ENCODE data around the gene KCNQ1. TPM values are rescaled to one million over a fixed set of nuclear protein-coding genes. Genes with fewer than 3 reads are reported as not detected.
A peak's percentile ranks its signal among the peaks of the same experiment; 100 is the strongest.

Gene KCNQ1
- polyA plus RNA-seq, 2 donors, result 0.31 to 0.52 TPM

DNA sequence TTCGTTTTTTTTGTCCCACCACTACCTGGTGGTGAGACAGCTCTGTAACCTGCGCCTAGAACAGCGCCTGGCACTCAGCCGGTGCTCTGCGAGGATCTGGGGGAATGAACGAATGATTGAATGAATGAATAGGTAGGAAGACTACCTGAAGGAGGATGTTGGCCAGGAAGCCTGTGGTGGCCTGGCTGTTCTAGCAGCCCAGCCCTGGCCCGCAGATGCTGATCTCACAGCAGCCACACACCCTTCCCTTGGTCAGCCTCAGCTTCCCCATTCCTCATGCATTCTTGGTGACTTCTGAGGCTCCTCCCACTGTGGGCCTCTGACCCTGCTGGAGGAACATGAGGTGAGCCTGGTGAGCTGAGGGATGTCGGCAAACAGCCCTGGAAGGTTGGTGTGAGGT is 4.2 kb upstream of the KCNQ1 start:
- Histone ChIP-seq H3K4me3 (ENCODE audit: low read depth in 1 of 2, low read length in 2 of 2) (no peak overlapping the region), H3K9me3 (ENCODE audit: control insufficient read depth in 2 of 2, insufficient read depth in 1 of 2, low read depth in 1 of 2, low read length in 1 of 2) (peaks cover 0 to 4% of the 10 kb centered on the region in 2 donors), H3K36me3 (ENCODE audit: control insufficient read depth in 2 of 2, insufficient read depth in 2 of 2, low read length in 1 of 2) (no peaks in the 10 kb centered on the region), H3K27ac (ENCODE audit: low read depth in 2 of 2, low read length in 1 of 2) (no peak overlapping the region), H3K27me3 (ENCODE audit: control insufficient read depth in 1 of 2, insufficient read depth in 2 of 2, low read length in 2 of 2) (no peaks in the 10 kb centered on the region), H3K4me1 (ENCODE audit: control insufficient read depth in 2 of 2, insufficient read depth in 2 of 2, low read length in 1 of 2) (peaks cover 7 to 10% of the 10 kb centered on the region in 2 donors)
- WGBS, 2 donors, result 69 to 78% methylated on average over 8 of the region's 8 CpGs

DNA sequence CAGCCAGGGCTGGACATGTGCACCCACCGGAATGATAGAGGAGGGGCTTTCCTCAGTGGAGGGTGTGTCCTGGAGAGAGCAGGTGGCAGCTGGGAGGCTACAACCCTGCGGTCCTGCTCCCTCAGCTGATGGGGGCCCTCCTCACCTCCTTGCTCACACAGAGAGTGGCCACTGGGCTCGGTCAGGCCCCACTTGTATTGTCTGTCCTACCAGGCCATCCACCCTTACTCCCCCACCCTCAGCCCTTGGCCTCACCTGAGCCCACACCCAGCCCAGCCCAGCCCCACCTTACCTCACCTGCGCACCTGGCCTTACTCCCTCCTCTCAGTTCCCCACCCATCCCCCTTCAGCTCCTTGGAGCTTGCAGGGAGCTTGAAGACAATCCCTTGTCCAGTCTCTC is 3.6 kb upstream of the KCNQ1 start:
- Histone ChIP-seq H3K27ac (ENCODE audit: low read depth in 2 of 2, low read length in 1 of 2) (no peak overlapping the region), H3K36me3 (ENCODE audit: control insufficient read depth in 2 of 2, insufficient read depth in 2 of 2, low read length in 1 of 2) (no peaks in the 10 kb centered on the region), H3K4me3 (ENCODE audit: low read depth in 1 of 2, low read length in 2 of 2) (no peak overlapping the region), H3K4me1 (ENCODE audit: control insufficient read depth in 2 of 2, insufficient read depth in 2 of 2, low read length in 1 of 2) (peaks cover 7 to 10% of the 10 kb centered on the region in 2 donors), H3K27me3 (ENCODE audit: control insufficient read depth in 1 of 2, insufficient read depth in 2 of 2, low read length in 2 of 2) (no peaks in the 10 kb centered on the region), H3K9me3 (ENCODE audit: control insufficient read depth in 2 of 2, insufficient read depth in 1 of 2, low read depth in 1 of 2, low read length in 1 of 2) (peaks cover 0 to 4% of the 10 kb centered on the region in 2 donors)
- 77% methylated on average over 4 of the region's 4 CpGs for WGBS, 2 donors

GRCh38 chr11:2442589-2442988 is 2.2 kb upstream of the KCNQ1 start:
- peaks cover 7 to 10% of the 10 kb centered on the region in 2 donors for H3K4me1 ChIP-seq (ENCODE audit: control insufficient read depth in 2 of 2, insufficient read depth in 2 of 2, low read length in 1 of 2)
- H3K9me3 ChIP-seq (ENCODE audit: control insufficient read depth in 2 of 2, insufficient read depth in 1 of 2, low read depth in 1 of 2, low read length in 1 of 2), result peaks cover 0 to 4% of the 10 kb centered on the region in 2 donors
- no peak overlapping the region for H3K27ac ChIP-seq (ENCODE audit: low read depth in 2 of 2, low read length in 1 of 2)
- no peaks in the 10 kb centered on the region for H3K27me3 ChIP-seq (ENCODE audit: control insufficient read depth in 1 of 2, insufficient read depth in 2 of 2, low read length in 2 of 2)
- WGBS, 2 donors, result 77 to 92% methylated on average over 2 of the region's 2 CpGs
- no peaks in the 10 kb centered on the region for H3K36me3 ChIP-seq (ENCODE audit: control insufficient read depth in 2 of 2, insufficient read depth in 2 of 2, low read length in 1 of 2)
- H3K4me3 ChIP-seq (ENCODE audit: low read depth in 1 of 2, low read length in 2 of 2), result no peak overlapping the region

GRCh38 chr11:2443406-2443805 is 1.4 kb upstream of the KCNQ1 start:
- Histone ChIP-seq H3K4me1 (ENCODE audit: control insufficient read depth in 2 of 2, insufficient read depth in 2 of 2, low read length in 1 of 2) (peaks cover 7 to 10% of the 10 kb centered on the region in 2 donors), H3K27me3 (ENCODE audit: control insufficient read depth in 1 of 2, insufficient read depth in 2 of 2, low read length in 2 of 2) (no peaks in the 10 kb centered on the region), H3K4me3 (ENCODE audit: low read depth in 1 of 2, low read length in 2 of 2) (no peak overlapping the region)

DNA sequence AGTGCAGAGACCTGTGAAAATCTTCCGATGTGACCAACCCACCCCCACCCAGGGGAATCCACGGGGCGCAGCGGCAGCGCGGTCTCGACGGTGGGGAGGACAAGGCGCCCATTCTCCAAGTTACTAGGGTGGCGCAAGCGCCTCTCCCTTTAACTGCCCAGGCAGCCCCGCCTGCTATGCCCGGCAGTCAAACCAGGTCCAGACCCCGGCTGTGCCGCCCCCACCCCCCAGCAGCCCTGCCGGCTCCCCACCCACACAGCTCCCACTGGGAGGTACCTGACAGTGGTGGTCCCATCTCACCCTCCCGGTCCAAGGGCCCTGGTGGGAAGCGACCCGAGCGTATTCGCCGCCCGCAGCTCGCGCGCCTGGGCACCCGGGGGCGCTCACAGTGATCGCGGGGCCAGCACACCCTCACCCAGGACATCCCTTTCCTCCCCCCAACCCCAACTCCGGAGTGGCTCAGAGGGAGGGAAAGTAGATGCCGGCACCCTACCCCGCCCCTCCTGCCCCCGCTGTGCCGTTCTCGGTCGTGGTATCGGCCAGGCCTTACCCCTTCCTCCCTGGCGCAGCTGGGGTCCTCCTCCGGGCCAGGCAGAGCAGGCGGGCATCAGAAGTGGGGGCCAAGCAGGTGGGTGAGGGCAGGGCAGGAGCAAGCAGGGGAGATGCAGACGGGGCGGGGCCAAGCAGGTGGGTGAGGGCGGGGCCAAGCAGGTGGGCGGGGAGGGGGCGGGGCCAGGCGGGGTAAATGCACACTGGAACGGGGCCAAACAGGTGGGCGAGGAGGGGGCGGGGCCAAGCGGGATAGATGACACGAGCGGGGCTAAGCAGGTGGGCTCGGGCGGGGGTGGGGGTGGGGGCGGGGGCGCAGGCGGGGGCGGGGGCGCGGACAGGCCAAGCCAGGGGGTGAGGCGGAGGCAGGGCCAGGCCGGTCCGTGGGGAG is 657 bp upstream of the KCNQ1 start, which contains the start of gene TRPM5:
TSS of gene TRPM5 (minus strand) at position 634 of the 940 bp plus-strand sequence. CDS start 21,478 bp downstream, outside the sequence.
- Histone ChIP-seq H3K4me3 (ENCODE audit: low read depth in 1 of 2, low read length in 2 of 2) (peak within 1 kb of the TSS; percentile 41 to 44), H3K9me3 (ENCODE audit: control insufficient read depth in 2 of 2, insufficient read depth in 1 of 2, low read depth in 1 of 2, low read length in 1 of 2) (peaks cover 0 to 4% of the 10 kb centered on the region in 2 donors), H3K36me3 (ENCODE audit: control insufficient read depth in 2 of 2, insufficient read depth in 2 of 2, low read length in 1 of 2) (no peaks in the 10 kb centered on the region), H3K27ac (ENCODE audit: low read depth in 2 of 2, low read length in 1 of 2) (no peak within 1 kb of the TSS), H3K4me1 (ENCODE audit: control insufficient read depth in 2 of 2, insufficient read depth in 2 of 2, low read length in 1 of 2) (peaks cover 7 to 10% of the 10 kb centered on the region in 2 donors), H3K27me3 (ENCODE audit: control insufficient read depth in 1 of 2, insufficient read depth in 2 of 2, low read length in 2 of 2) (no peaks in the 10 kb centered on the region)
- 8 to 9% methylated on average over 40 to 62 of the region's 64 CpGs for WGBS, 2 donors

More at GRCh38 chr11:2443406-2443805, 1.4 kb upstream of the KCNQ1 start:
- H3K27ac ChIP-seq (ENCODE audit: low read depth in 2 of 2, low read length in 1 of 2), result no peak overlapping the region
- H3K9me3 ChIP-seq (ENCODE audit: control insufficient read depth in 2 of 2, insufficient read depth in 1 of 2, low read depth in 1 of 2, low read length in 1 of 2), result peaks cover 0 to 4% of the 10 kb centered on the region in 2 donors
- no peaks in the 10 kb centered on the region for H3K36me3 ChIP-seq (ENCODE audit: control insufficient read depth in 2 of 2, insufficient read depth in 2 of 2, low read length in 1 of 2)
- WGBS, 2 donors, result 41 to 58% methylated on average over 11 of the region's 11 CpGs

- 25 to 45% methylated on average over 22 to 23 of the region's 23 CpGs for WGBS, 2 donors
- H3K9me3 ChIP-seq (ENCODE audit: control insufficient read depth in 2 of 2, insufficient read depth in 1 of 2, low read depth in 1 of 2, low read length in 1 of 2), result peaks cover 0 to 2% of the 10 kb centered on the region in 2 donors
Observed at GRCh38 chr11:2445746-2446551, 1.1 kb downstream of the KCNQ1 start.

DNA sequence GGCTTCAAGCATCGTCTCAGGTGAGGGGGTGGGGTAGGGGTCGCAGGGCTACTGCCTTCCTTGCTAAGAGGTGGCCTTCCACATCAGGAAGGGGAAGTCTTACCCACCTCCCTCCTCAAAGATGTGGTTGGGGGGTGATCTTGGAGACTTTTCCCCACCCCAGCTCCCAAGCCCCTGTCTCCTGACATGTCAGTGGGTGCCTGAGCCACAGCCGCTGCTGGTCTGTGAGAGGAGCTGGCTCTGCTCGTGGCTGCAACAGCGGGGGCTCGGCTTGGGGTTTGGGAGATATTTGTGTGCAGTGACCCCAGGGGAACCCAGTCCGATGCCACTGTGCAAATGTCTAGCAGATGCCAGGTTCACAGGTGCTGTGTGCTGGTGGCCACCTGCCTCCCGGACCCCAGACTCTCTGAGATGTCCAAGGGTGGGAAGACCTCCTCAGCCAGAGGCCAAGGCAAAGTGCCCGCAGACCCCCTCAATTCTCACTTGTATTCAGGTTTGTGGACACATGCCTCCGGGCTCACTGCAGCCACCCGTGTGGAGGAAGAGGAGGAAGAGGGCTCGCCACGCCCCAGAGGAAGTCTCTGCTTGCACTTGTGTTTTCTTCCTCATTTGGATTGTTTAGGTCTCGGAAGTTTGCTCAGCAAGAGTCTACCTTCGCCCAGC is 1.9 kb downstream of the KCNQ1 start:
- no peak overlapping the region for H3K4me3 ChIP-seq (ENCODE audit: low read depth in 1 of 2, low read length in 2 of 2)
- 69 to 73% methylated on average over 15 of the region's 15 CpGs for WGBS, 2 donors
- peaks cover 0 to 2% of the 10 kb centered on the region in 2 donors for H3K9me3 ChIP-seq (ENCODE audit: control insufficient read depth in 2 of 2, insufficient read depth in 1 of 2, low read depth in 1 of 2, low read length in 1 of 2)
- no peak overlapping the region for H3K27ac ChIP-seq (ENCODE audit: low read depth in 2 of 2, low read length in 1 of 2)
- H3K4me1 ChIP-seq (ENCODE audit: control insufficient read depth in 2 of 2, insufficient read depth in 2 of 2, low read length in 1 of 2), result peaks cover 7 to 10% of the 10 kb centered on the region in 2 donors
- H3K36me3 ChIP-seq (ENCODE audit: control insufficient read depth in 2 of 2, insufficient read depth in 2 of 2, low read length in 1 of 2), result no peaks in the 10 kb centered on the region
- no peaks in the 10 kb centered on the region for H3K27me3 ChIP-seq (ENCODE audit: control insufficient read depth in 1 of 2, insufficient read depth in 2 of 2, low read length in 2 of 2)

More at GRCh38 chr11:2445746-2446551, 1.1 kb downstream of the KCNQ1 start:
- H3K4me1 ChIP-seq (ENCODE audit: control insufficient read depth in 2 of 2, insufficient read depth in 2 of 2, low read length in 1 of 2), result peaks cover 7 to 10% of the 10 kb centered on the region in 2 donors
- no peaks in the 10 kb centered on the region for H3K36me3 ChIP-seq (ENCODE audit: control insufficient read depth in 2 of 2, insufficient read depth in 2 of 2, low read length in 1 of 2)
- peak overlapping the region; percentile 41 to 44 for H3K4me3 ChIP-seq (ENCODE audit: low read depth in 1 of 2, low read length in 2 of 2)
- no peaks in the 10 kb centered on the region for H3K27me3 ChIP-seq (ENCODE audit: control insufficient read depth in 1 of 2, insufficient read depth in 2 of 2, low read length in 2 of 2)
- H3K27ac ChIP-seq (ENCODE audit: low read depth in 2 of 2, low read length in 1 of 2), result no peak overlapping the region

DNA sequence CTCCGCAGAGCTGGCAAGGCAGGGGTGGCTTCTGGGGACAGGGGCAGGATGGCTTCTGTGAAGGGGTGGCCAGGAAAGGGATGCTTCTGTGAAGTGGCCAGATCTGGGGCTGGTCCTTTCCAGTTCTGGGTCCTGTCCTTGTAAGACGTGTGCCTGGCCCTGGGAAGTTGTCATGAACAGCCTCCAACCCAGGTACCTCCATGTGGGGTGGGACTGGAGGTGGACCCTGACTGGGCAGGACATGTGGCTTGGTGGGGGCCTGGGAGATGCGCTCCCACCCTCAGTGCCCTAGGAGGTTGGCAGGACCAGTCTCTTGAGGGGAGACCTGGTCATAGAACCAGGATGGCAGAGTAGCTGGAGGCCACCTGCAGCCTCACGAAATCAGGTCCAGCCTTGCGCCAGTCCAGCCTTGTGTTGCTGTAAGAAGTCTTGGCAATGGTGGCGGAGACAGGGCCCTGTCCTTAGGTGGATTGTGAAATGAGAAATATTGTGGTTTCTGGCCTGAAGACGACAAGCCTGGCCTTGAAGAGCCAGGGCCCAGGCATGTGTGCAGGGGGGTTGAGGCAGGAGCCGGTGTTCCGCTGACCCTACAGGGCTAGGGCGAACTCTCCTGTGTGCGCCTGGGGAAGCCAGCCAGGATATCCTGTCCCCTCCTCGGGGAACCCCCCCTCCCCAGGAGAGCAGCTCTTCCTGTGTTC is 2.6 kb downstream of the KCNQ1 start:
- no peak overlapping the region for H3K27ac ChIP-seq (ENCODE audit: low read depth in 2 of 2, low read length in 1 of 2)
- no peaks in the 10 kb centered on the region for H3K27me3 ChIP-seq (ENCODE audit: control insufficient read depth in 1 of 2, insufficient read depth in 2 of 2, low read length in 2 of 2)
- H3K4me3 ChIP-seq (ENCODE audit: low read depth in 1 of 2, low read length in 2 of 2), result no peak overlapping the region
- H3K4me1 ChIP-seq (ENCODE audit: control insufficient read depth in 2 of 2, insufficient read depth in 2 of 2, low read length in 1 of 2), result peaks cover 7 to 10% of the 10 kb centered on the region in 2 donors
- 68 to 77% methylated on average over 12 of the region's 12 CpGs for WGBS, 2 donors
- H3K36me3 ChIP-seq (ENCODE audit: control insufficient read depth in 2 of 2, insufficient read depth in 2 of 2, low read length in 1 of 2), result no peaks in the 10 kb centered on the region
- H3K9me3 ChIP-seq (ENCODE audit: control insufficient read depth in 2 of 2, insufficient read depth in 1 of 2, low read depth in 1 of 2, low read length in 1 of 2), result peaks cover 0 to 2% of the 10 kb centered on the region in 2 donors

All from esophagus (tissue), 2 donors.